Liver (tissue), 9 donors: Measurements from ENCODE around the gene DISP3. TPM values are rescaled to one million over a fixed set of nuclear protein-coding genes. Genes with fewer than 3 reads are reported as not detected.

Source experiments
- DNase-seq: peaks from one replicate; pipeline ENCODE4 v3.0.0-alpha.2; 2017; ENCODE audit warnings: low spot score
- H3K27ac ChIP-seq, 2 donors: one replicate each; pipeline ENCODE4 v1.7.0; 2013; ENCODE audit warnings: inconsistent platforms in 2 of 2, low read length in 2 of 2, control low read depth in 1 of 2, low read depth in 1 of 2, mild to moderate bottlenecking in 1 of 2
- H3K27me3 ChIP-seq, 4 donors: one replicate each; pipeline versions ENCODE4 v1.6.1 to v1.7.0; 2013; ENCODE audit warnings: low read length in 3 of 4, inconsistent platforms in 1 of 4, mild to moderate bottlenecking in 1 of 4, moderate library complexity in 1 of 4; ENCODE audit not compliant: control insufficient read depth in 4 of 4, insufficient read depth in 4 of 4
- H3K36me3 ChIP-seq, 4 donors: one replicate each; pipeline versions ENCODE4 v1.6.1 to v1.7.0; 2013; ENCODE audit warnings: low read length in 3 of 4, mild to moderate bottlenecking in 3 of 4, low read depth in 1 of 4, moderate library complexity in 1 of 4; ENCODE audit not compliant: control insufficient read depth in 4 of 4, insufficient read depth in 3 of 4
- H3K4me1 ChIP-seq, 4 donors: one replicate each; pipeline versions ENCODE4 v1.6.1 to v1.7.0; 2013; ENCODE audit warnings: low read length in 3 of 4, mild to moderate bottlenecking in 3 of 4, moderate library complexity in 1 of 4; ENCODE audit not compliant: control insufficient read depth in 4 of 4, insufficient read depth in 4 of 4
- H3K4me3 ChIP-seq, 3 donors: one replicate each; pipeline versions ENCODE4 v1.6.1 to v1.7.0; 2013; ENCODE audit warnings: low read length in 3 of 3, control low read depth in 1 of 3, low read depth in 1 of 3, mild to moderate bottlenecking in 1 of 3
- H3K9ac ChIP-seq, 2 donors: one replicate each; pipeline ENCODE4 v1.7.0; 2013; ENCODE audit warnings: low read length in 2 of 2, mild to moderate bottlenecking in 2 of 2, moderate library complexity in 2 of 2, control low read depth in 1 of 2, low read depth in 1 of 2
- H3K9me3 ChIP-seq, 4 donors: one replicate each; pipeline versions ENCODE4 v1.6.1 to v1.7.0; 2013; ENCODE audit warnings: low read length in 3 of 4; ENCODE audit not compliant: control insufficient read depth in 4 of 4
- ATF3 ChIP-seq: IDR thresholded peaks from 2 replicates; pipeline ENCODE4 v1.6.1; 2016; ENCODE audit warnings: antibody characterized with exemption
- FOXA1 ChIP-seq: IDR thresholded peaks from 2 replicates; pipeline ENCODE4 v1.6.1; 2016; ENCODE audit warnings: antibody characterized with exemption
- GABPA ChIP-seq, 2 donors: IDR thresholded peaks in 1 of 2; conservative IDR thresholded peaks in 1 of 2; 2 replicates each; pipeline ENCODE4 v1.6.1; 2016; ENCODE audit warnings: antibody characterized with exemption in 2 of 2, mild to moderate bottlenecking in 1 of 2, moderate library complexity in 1 of 2
- HNF4G ChIP-seq: IDR thresholded peaks from 2 replicates; pipeline ENCODE4 v1.6.1; 2016; ENCODE audit warnings: antibody characterized with exemption
- JUND ChIP-seq, 2 donors: IDR thresholded peaks; 2 replicates each; pipeline ENCODE4 v1.6.1; 2016; ENCODE audit warnings: antibody characterized with exemption in 2 of 2
- NR2F2 ChIP-seq: IDR thresholded peaks from 2 replicates; pipeline ENCODE4 v1.6.1; 2016; ENCODE audit warnings: antibody characterized with exemption
- RAD21 ChIP-seq, 2 donors: IDR thresholded peaks; 2 replicates each; pipeline ENCODE4 v1.6.1; 2016; ENCODE audit warnings: antibody characterized with exemption in 2 of 2, mild to moderate bottlenecking in 2 of 2
- RXRA ChIP-seq, 2 donors: IDR thresholded peaks; 2 replicates each; pipeline ENCODE4 v1.6.1; 2017 to 2018; ENCODE audit warnings: antibody characterized with exemption in 2 of 2, mild to moderate bottlenecking in 1 of 2
- SP1 ChIP-seq: IDR thresholded peaks from 2 replicates; pipeline ENCODE4 v1.6.1; 2018; ENCODE audit warnings: antibody characterized with exemption, mild to moderate bottlenecking
- TAF1 ChIP-seq: conservative IDR thresholded peaks from 2 replicates; pipeline ENCODE4 v1.6.1; 2016; ENCODE audit warnings: antibody characterized with exemption, mild to moderate bottlenecking
- YY1 ChIP-seq: IDR thresholded peaks from 2 replicates; pipeline ENCODE4 v1.6.1; 2016; ENCODE audit warnings: antibody characterized with exemption, mild to moderate bottlenecking
- WGBS: extraction: QIAGEN DNeasy Blood & Tissue Kit; methylation state at CpG from one replicate; pipeline ENCODE4 v1.1.7; 2013; 5-methylcytosine and 5-hydroxymethylcytosine counted together
- polyA plus RNA-seq, 2 donors: library from polyadenylated mRNA; stranded (reverse) in 1 of 2; unstranded in 1 of 2; fragments of 200-250 nt in 1 of 2; fragments of >200 nt in 1 of 2; fragmentation: Nextera tagmentation in 1 of 2; extraction: Ambion mirVana in 1 of 2; gene quantifications; one replicate each; pipeline versions ENCODE4 v1.2.1 to v1.2.3, GENCODE V29; 2013 to 2015
- total RNA-seq, 2 donors: library from RNA; depleted of rRNA; stranded (reverse); fragments of >200 nt; gene quantifications; one replicate each; pipeline ENCODE4 v1.2.3, GENCODE V29; 2014
- TF ChIP-seq, protein P1 (sequence below): IDR thresholded peaks from 2 replicates; pipeline ENCODE4 v1.6.1; 2016; ENCODE audit warnings: antibody characterized with exemption
- TF ChIP-seq, protein P2 (sequence below): IDR thresholded peaks from 2 replicates; pipeline ENCODE4 v1.6.1; 2016; ENCODE audit warnings: antibody characterized with exemption
- donor health status: healthy.
- donor health status: healthy.
- donor health status: healthy.
- donor health status: healthy.
- donor health status: healthy.

DISP3 gene
- total and polyA plus RNA-seq, 4 donors, result 0.02 to 0.08 TPM; not detected in 2

DNA sequence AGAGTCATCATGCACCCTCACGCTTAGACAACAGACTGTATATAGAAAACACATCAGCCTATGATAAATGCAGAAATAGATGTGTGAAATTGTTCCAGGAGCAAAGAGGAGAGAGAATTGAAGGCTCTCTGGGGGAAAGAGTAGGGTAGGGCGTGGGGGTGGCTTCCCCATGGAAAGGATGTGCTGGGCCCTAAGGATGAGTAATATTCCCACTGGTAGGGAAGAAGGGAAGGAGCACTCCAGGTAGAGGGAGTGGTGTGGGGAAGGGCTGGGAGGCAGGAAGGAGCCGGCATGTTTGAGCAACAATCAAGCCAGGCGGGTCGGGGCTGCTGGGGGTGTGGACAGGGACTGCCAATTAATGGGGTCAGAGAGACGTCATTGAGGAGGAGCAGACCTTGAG is 10.1 kb upstream of the DISP3 start:
- Histone ChIP-seq H3K27ac (no peak overlapping the region), H3K9me3 (no peaks in the 10 kb centered on the region), H3K27me3 (no peaks in the 10 kb centered on the region), H3K9ac (no peak overlapping the region), H3K36me3 (no peaks in the 10 kb centered on the region), H3K4me1 (no peaks in the 10 kb centered on the region), H3K4me3 (no peak overlapping the region)
- DNase-seq, result no peak
- WGBS, result 49% methylated on average over 6 of the region's 6 CpGs
- TF ChIP-seq TAF1 (no peak), RXRA (IDR thresholded peaks at IDR 0.05) (no peak), RAD21 (IDR thresholded peaks at IDR 0.05) (no peak), FOXA1 (no peak), ATF3 (no peak)
- TF ChIP-seq, protein P1, sequence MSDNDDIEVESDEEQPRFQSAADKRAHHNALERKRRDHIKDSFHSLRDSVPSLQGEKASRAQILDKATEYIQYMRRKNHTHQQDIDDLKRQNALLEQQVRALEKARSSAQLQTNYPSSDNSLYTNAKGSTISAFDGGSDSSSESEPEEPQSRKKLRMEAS, result no peak

DNA sequence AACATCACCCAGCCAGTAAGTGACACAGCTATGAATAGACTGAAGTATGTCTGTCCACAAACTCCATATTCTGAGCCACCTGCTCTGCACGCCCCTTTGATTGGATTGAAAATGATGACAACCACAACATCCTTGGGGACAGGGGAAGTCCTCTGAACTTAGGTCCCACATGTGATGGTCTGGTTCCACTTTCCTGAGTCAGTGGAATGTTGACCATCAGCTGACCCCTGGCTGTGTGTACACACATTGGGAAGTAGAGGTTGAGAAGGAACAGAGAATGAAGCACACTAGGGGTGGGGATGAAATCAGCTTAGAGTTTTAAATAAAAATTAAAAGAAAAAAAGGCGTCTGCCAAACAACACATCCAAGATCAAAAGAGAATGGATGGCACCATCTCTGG is 8.0 kb upstream of the DISP3 start:
- Histone ChIP-seq H3K27ac (no peak overlapping the region), H3K9ac (no peak overlapping the region), H3K36me3 (no peaks in the 10 kb centered on the region), H3K4me3 (no peak overlapping the region), H3K9me3 (no peaks in the 10 kb centered on the region), H3K27me3 (no peaks in the 10 kb centered on the region), H3K4me1 (no peaks in the 10 kb centered on the region)
- DNase-seq, result no peak
- WGBS, result 51% methylated on average over 2 of the region's 2 CpGs
- TF ChIP-seq GABPA (IDR thresholded peaks at IDR 0.05 in 1 of 2, conservative IDR thresholded peaks at IDR 0.05 in 1 of 2) (no peak), ATF3 (no peak), NR2F2 (no peak), JUND (IDR thresholded peaks at IDR 0.05) (no peak), YY1 (no peak), RAD21 (IDR thresholded peaks at IDR 0.05) (no peak), SP1 (no peak)

DNA sequence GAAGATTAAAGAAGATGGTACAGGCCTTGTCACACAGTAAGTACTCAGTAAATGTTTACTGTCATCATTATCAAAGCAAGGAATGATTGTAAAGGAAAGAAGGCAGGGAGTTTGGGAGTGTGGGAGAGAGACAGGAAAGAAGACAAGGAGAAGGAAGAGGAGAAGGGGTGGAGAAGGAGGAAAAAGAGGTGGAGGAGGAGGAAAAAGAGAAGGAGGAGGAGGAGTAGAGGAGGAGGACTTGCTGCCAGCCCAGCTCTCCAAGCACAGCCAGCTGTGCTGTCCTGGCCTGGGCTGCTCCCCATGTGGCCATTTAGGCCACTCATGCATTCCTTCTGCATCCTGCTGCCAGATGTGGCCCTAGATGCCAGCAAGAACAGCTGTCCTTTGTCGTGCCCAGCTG is 7.5 kb upstream of the DISP3 start:
- 10% methylated on average over 1 of the region's 1 CpG for WGBS
- Histone ChIP-seq H3K27ac (no peak overlapping the region), H3K9me3 (no peaks in the 10 kb centered on the region), H3K36me3 (no peaks in the 10 kb centered on the region), H3K9ac (no peak overlapping the region), H3K4me1 (no peaks in the 10 kb centered on the region), H3K27me3 (no peaks in the 10 kb centered on the region), H3K4me3 (no peak overlapping the region)
- TF ChIP-seq NR2F2 (no peak), JUND (IDR thresholded peaks at IDR 0.05) (no peak), HNF4G (no peak)
- TF ChIP-seq, protein P1, result no peak
- TF ChIP-seq, protein P2, sequence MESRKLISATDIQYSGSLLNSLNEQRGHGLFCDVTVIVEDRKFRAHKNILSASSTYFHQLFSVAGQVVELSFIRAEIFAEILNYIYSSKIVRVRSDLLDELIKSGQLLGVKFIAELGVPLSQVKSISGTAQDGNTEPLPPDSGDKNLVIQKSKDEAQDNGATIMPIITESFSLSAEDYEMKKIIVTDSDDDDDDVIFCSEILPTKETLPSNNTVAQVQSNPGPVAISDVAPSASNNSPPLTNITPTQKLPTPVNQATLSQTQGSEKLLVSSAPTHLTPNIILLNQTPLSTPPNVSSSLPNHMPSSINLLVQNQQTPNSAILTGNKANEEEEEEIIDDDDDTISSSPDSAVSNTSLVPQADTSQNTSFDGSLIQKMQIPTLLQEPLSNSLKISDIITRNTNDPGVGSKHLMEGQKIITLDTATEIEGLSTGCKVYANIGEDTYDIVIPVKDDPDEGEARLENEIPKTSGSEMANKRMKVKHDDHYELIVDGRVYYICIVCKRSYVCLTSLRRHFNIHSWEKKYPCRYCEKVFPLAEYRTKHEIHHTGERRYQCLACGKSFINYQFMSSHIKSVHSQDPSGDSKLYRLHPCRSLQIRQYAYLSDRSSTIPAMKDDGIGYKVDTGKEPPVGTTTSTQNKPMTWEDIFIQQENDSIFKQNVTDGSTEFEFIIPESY, result no peak
- no peak for DNase-seq
